Hepatocyte (in vitro differentiated cells): ENCODE results near the gene DOCK3.

Source experiments
- CTCF ChIP-seq: fragments of 200-600 bp; sonication (generic); IDR thresholded peaks from 2 replicates; pipeline ENCODE4 v1.5.1; 2016; ENCODE audit warnings: antibody characterized with exemption, mild to moderate bottlenecking; ENCODE audit not compliant: poor library complexity
- EZH2 ChIP-seq: fragments of 200-600 bp; sonication (generic); IDR thresholded peaks from 2 replicates; pipeline ENCODE4 v1.6.1; 2016; ENCODE audit warnings: antibody characterized with exemption, mild to moderate bottlenecking, borderline replicate concordance
- EZH2phosphoT487 ChIP-seq: fragments of 200-600 bp; sonication (generic); IDR thresholded peaks from one replicate; pipeline ENCODE4 v1.6.1; 2018; ENCODE audit warnings: antibody characterized with exemption, mild to moderate bottlenecking, low read depth, moderate library complexity; ENCODE audit not compliant: unreplicated experiment, severe bottlenecking

GRCh38 chr3:51004235-51004634 lies 329.5 kb downstream of the DOCK3 start:
- TF ChIP-seq CTCF (no peak), EZH2 (no peak), EZH2phosphoT487 (no peak)
